Retinal pigment epithelial cell (primary cell): Measurements from ENCODE around the gene GRAMD1B.

ENCODE experiments used
- DNase-seq: peaks from one replicate; pipeline ENCODE4 v3.0.0-alpha.2; 2010; ENCODE audit warnings: low read depth
- H3K4me3 ChIP-seq: 2 replicates; pipeline ENCODE4 v1.5.1; 2011; ENCODE audit warnings: mild to moderate bottlenecking, low read length, control low read depth, moderate library complexity
- CTCF ChIP-seq: conservative IDR thresholded peaks from 2 replicates; pipeline ENCODE4 v1.5.1; 2011; ENCODE audit warnings: low read depth, low read length, control low read depth, inconsistent platforms

The GRAMD1B gene

GRCh38 chr11:123434911-123435310, 4.8 kb downstream of the GRAMD1B start:
- no peak for TF ChIP-seq CTCF
- peak; percentile 82 for DNase-seq
- H3K4me3 ChIP-seq, result no peak overlapping the region

GRCh38 chr11:123437236-123437979, 7.3 kb downstream of the GRAMD1B start:
- DNase-seq, result no peak
- TF ChIP-seq CTCF, result no peak
- peak overlapping the region; percentile 7 for H3K4me3 ChIP-seq

- H3K4me3 ChIP-seq, result no peak overlapping the region
- no peak for TF ChIP-seq CTCF
- peak; percentile 92 for DNase-seq
These were observed 8.1 kb downstream of the GRAMD1B start for GRCh38 chr11:123438131-123438627.

GRCh38 chr11:123439616-123440015, 9.5 kb downstream of the GRAMD1B start:
- no peak for DNase-seq
- TF ChIP-seq CTCF, result no peak
- no peak overlapping the region for H3K4me3 ChIP-seq

- no peak for DNase-seq
- H3K4me3 ChIP-seq, result no peak overlapping the region
- TF ChIP-seq CTCF, result no peak
These were observed 11.1 kb downstream of the GRAMD1B start for GRCh38 chr11:123441161-123441560.

- no peak for TF ChIP-seq CTCF
- no peak for DNase-seq
- H3K4me3 ChIP-seq, result no peak overlapping the region
These were observed 14.0 kb downstream of the GRAMD1B start for GRCh38 chr11:123443851-123444623.
